Measurements from ENCODE around the gene MYO9B.

Gene MYO9B

DNA sequence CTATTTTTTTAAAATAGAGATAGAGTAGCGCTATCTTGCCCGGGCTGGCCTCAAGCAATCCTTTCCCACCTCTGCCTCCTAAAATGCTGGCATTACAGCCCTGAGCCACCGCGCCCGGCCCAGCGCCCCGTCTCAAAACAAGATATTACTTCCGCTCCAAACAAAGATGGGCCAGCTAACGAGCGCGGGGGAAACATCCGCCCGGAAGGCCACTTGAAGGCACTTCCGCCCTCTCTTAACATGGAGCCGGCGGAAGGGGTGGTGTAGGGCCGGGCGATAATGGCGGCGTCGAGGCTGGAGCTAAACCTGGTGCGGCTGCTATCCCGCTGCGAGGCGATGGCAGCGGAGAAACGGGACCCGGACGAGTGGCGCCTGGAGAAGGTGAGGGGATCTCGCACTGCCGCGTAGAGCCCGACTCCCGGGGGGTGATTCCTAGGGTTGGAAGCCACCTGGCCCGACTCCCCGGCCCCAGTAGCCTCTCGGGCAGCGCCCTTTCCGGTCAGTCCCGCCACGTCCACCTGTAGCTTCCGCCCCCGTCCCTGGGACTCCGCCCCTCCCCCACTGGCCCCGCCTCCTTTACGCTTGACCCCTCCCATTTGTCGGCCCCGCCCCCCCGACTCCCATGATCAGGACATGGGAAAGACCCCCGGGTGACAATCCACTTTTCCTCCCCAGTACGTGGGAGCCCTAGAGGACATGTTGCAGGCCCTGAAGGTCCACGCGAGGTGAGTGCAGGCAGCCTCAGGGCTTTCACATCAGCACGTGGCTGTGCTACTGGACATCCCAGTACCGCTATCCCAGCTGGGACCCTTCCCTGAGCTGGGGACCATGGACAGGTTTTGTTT, 139.8 kb downstream of the MYO9B start, which contains the start of gene USE1:
Gene USE1, plus strand, starts transcription at position 231 of the 845 bp plus-strand sequence. Its CDS starts 49 bp downstream, at position 280.
- peak; percentile 95 for DNase-seq (ENCODE audit: low spot score)

DNA sequence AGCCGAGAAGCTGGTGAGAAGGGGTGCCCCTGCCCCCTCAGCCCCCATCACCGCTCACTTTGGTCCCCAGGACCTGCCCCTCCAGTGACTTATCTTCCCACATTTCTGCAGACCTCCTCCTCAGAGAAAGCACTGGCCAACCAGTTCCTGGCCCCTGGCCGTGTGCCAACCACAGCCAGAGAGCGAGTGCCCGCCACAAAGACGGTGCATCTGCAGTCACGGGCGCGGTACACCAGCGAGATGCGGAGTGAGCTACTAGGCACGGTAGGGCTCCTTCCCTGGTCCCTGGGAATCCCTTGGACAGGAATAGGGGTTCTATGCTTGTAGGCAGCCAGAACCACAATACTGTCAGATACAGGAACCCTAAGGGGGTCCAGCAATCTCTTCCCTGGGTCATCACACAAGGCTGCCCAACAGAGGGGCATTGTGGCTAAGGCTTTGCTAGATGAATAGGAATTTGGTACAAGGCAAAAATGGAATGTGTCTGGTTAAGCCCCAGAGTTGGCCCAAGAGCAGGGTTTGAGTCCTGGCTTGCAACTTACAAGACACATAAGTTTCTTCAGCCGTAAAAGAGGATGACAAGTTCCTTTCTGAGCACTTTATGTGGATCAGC, 140.6 kb downstream of the MYO9B start:
- DNase-seq (ENCODE audit: low spot score) = no peak

DNA sequence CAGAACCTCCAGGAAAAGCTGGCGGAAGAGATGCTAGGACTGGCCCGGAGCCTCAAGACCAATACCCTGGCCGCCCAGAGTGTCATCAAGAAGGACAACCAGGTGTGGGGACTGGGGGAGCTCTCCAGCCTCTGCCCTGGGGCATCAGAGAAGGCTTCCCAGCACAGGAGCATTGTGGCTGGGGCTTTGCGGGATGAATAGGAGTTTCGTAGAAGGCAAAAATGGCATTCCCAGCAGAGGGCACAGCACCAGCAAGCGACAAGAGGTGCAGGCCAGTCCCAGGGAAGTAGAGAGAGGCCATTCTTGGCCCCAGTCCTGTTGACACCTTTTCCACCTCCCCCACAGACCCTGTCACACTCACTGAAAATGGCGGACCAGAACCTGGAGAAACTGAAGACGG, 143.7 kb downstream of the MYO9B start:
- no peak for DNase-seq (ENCODE audit: low spot score)

DNA sequence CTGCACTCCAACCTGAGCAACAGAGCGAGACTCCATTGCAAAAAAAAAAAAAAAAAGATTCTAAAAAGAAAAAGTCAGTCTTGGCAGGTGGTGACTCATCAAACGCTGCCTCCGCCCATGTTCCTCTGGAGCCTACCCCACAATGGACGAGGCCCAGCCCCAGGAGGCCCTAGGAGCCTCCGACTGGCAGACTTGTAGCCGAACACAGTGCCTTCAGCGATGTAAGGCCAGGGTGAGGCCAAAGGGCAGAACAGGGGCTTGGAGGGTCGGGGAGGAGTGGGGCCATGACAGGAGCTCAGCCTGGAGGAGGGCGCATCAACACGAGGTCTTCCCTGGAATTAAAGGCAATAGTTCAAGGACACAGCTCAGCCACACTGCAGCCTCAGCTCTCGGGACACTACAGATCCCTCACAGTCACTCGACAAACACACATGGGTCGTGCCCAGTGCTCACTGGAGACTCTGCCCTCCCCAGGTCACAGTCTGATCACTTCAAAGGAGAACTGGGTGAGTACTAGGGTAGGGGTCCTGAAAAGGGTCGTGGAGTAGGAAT, 144.7 kb downstream of the MYO9B start:
- peak; percentile 53 for DNase-seq (ENCODE audit: low spot score)

DNA sequence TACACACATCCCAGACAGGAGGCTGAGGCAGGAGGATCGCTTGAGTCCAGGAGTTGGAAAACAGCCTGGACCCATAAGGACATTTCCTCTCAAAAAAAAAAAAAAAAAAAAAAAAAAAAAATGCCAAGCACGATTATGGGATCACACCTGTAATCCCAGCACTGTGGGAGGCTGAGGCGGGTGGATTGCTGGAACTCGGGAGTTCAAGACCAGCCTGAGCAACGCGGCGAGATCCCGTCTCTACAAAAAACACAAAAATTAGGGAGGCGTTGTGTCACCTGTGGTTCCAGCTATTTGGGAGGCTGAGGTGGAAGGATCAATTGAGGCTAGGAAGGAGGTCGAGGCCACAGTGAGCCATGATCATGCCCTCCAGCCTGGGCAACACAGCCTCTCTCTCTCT, 149.5 kb downstream of the MYO9B start:
- DNase-seq (ENCODE audit: low spot score) = no peak

DNA sequence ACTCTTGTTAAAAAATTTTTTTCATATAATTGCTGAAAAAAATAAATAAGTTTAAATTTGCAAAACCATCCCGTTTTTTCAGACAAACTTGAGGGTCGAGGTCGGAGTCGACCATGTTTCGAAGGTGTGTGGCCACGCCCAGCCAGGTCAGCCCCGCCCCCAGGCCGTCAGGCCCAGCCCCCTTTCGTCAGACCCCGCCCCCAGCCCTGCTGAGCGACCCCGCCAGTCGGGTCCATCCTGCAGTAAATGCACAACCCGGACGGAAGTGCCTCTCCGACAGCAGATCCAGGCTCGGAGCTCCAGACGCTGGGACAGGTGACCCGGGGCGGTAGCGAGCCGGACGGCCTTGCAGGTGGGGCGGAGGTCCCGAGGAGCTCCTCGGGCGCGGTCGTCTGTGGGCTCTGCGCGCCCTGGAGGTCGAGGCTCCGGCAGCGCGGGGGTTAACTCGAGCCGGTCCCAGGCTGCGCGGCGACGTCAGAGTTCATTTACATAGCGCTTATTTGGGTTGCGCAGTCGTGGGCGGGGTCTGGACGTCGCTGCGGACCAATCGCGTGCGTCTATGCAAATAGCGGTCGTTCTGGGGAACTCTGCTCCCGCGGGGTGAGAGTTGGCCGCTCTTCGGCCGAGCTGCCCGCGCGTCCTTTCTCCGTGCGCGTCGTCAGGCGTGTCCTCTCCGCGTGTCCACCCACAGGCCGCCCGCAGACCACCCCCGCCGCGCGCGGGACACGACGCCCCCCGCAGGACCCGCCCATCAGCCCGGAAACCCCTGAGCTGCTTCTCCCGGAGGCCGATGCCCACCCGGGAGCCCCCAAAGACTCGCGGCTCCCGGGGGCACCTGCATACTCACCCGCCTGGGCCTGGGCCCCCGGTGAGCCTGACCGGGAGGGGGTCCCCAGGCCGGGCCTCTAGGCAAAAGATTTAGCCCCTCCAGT, 150.7 kb downstream of the MYO9B start, which contains the start of gene OCEL1:
Gene OCEL1, plus strand, starts transcription at position 225 of the 932 bp plus-strand sequence. Its CDS starts 22 bp downstream, at position 247.
- DNase-seq (ENCODE audit: low spot score) = peak; percentile 98

DNA sequence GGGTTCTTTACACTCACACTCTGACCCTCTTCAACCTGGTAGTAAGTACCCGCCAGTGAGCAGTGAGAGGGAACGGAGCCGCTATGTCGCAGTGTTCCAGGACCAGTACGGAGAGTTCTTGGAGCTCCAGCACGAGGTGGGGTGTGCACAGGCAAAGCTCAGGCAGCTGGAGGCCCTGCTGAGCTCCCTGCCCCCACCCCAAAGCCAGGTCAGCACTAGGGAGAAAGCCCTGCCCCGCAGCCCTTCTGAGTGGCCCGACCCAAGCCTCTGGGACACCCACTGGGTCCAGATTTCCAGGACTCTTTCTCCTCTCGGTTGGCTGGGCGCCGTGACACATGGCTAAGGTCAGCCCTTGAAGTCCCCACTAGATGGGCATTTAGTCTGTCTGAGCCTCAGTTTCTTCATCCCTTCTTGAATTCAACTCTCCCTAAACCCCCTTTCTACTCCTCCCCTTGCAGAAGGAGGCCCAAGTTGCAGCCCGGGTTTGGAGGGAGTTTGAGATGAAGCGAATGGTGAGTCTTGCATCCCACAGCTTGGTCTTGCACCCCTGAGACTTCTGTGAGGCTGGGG, 152.3 kb downstream of the MYO9B start:
- DNase-seq (ENCODE audit: low spot score) = no peak

DNA sequence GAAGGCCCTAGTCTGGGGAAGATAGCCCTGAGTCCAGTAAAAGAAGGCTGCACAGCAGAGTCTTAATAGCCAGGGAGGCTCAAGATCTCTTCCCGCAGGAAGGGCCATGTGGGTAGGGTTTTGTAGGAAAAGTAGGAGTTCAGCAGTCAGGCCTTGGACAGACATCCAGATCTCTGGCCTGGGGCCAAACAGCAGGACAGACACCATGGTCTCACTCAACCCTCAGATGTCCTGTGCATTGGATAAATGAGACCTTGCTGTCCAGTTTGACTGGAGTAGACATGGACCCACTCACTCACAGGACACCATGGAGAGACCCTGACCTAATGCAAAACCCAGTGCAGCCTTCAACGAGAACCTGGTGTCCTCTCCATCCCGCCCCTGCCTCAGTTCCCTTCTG, 154.3 kb downstream of the MYO9B start:
- DNase-seq (ENCODE audit: low spot score) = no peak

DNA sequence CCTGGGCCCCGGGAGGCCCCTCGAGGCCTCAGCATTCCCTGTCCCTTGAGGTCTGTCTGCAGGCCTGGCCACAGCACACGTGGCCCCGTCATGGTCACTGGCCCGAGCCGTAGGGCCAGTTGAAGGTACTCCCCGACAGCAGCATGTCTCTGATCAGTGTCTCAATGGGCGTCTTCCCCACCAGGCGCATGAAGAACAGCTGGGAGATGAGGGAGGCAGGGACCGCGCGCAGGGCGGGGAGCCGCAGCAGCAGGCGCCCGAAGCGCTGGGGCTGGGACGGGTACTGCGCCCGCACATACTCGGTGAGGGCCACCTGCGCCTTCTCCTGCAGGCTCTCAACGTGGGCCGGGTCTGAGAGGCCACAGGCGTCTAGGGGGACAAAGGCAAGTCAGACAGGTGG, 156.7 kb downstream of the MYO9B start:
- DNase-seq (ENCODE audit: low spot score) = no peak

DNA sequence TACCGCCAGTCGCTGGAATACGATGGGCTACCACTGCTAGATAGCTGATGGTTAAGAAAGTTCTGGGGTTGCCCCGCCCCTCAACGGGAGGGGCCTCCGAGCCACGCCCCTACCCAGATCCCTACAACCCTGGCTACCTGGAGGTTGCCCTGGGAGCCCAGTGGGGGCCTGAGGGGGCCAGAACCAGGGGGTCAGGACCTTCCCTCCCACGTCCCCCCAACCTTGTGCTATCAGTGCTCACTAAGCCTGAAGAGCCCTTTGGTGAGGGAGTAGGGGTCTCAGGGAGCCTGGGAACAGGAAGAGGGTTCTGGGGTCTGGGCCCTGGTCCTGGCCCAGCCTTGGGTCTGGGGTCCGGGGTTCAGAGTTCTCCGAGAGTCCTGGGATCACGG, 159.3 kb downstream of the MYO9B start:
- DNase-seq (ENCODE audit: low spot score) = peak; percentile 73

DNA sequence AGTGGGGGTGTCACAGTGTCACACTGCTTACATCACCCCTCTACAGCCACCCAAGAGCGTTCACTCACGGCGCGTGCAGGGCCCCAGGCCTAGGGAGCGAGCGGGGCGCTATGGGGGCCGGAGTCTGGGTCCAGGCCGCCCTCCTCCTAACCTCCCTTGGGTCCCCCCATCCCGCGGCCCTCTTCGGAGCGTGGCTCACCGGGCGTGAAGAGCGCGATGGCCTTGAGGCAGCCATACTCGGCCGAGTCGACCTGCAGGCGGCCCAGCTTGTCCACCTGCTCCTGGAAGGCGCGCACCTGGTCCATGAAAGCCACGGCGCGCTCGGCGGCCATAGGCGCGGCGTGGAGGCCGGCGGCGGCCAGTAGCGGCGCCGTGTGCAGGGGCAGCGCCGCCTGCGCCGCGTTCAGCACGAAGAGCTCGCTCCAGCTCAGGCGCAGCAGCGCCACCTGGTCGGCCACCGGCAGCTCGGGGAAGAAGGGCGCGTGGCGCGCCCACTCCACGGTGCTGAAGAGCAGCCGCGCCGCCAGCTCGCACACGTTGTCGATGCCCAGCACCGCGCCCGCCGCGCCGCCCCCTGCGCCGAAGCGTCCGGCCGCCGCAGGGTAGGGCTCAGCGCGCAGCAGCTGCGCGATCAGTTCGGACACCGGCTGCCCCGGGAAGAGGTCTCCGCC, 159.9 kb downstream of the MYO9B start:
- DNase-seq (ENCODE audit: low spot score) = peak; percentile 87

DNA sequence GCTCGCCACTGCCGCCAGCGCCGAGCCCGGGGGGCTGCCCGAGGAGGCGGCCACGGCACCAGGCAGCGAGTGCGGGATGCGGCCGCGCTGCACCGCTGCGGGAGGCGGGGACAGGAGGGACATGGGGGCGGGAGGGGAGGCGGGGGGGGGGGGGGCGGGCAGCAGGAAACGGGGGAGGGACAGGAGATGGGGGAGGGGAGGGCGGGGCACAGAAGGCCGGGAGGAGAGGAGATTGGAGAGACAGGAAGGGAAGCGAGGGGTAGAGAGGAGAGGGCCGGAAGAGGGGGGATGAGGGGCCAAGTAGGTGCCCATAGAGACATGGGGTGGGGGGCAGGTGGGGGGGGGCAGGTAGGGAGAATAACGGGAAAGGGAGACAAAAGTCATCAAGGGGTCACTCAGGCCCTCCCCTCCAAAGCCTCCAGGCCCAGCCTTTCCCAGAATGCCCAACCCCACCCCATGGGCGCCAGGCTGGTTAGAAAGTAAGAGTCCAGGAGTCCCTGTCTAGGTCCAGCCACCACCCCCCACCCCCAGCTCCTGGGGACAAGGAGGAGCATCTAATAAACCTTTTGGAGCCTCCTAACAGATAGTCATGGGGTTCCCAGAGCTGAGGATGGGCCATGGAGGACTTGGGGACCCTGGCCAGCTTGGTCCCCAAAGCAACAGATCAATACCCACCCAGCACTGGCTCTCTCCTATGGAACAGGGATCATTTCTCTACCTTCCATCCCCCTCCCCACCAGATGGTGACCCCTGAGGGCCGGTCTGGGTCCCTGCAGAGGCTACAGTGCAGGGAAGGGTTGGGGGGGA, 160.6 kb downstream of the MYO9B start:
- peak; percentile 70 for DNase-seq (ENCODE audit: low spot score)

DNA sequence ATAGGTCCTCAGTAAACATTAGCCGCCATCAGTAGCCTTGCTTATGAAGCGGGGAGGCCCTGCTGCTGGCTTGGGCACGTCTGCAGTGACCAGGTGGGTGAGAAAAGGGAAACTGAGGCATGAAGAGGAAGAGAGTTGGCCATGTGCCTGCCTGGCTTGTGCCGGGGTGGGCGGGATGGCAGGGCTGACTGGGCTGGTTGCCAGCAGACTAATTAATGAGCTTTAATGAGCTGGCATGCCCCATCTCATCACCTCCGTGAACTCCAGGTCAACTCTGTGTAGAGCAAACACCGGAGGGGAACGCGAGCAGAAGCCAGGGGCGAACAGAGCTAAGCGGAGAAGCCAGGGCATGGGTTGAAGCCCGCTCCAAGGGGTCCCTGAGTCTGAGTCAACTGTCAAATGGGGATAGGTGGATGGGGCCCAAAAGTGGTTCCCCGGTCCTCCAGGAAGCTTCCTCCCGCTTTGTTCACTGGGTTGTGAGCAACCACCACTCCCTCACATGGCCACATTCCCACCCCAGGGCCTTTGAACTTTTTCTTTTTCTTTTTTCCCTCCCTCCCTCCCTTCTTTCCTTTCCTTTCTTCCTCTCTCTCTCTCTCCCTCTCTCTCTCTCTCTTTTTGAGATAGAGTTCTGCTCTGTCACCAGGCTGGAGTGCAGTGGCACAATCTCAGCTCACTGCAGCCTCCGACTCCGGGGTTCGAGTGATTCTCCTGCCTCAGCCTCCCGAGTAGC, 161.4 kb downstream of the MYO9B start:
- no peak for DNase-seq (ENCODE audit: low spot score)

DNA sequence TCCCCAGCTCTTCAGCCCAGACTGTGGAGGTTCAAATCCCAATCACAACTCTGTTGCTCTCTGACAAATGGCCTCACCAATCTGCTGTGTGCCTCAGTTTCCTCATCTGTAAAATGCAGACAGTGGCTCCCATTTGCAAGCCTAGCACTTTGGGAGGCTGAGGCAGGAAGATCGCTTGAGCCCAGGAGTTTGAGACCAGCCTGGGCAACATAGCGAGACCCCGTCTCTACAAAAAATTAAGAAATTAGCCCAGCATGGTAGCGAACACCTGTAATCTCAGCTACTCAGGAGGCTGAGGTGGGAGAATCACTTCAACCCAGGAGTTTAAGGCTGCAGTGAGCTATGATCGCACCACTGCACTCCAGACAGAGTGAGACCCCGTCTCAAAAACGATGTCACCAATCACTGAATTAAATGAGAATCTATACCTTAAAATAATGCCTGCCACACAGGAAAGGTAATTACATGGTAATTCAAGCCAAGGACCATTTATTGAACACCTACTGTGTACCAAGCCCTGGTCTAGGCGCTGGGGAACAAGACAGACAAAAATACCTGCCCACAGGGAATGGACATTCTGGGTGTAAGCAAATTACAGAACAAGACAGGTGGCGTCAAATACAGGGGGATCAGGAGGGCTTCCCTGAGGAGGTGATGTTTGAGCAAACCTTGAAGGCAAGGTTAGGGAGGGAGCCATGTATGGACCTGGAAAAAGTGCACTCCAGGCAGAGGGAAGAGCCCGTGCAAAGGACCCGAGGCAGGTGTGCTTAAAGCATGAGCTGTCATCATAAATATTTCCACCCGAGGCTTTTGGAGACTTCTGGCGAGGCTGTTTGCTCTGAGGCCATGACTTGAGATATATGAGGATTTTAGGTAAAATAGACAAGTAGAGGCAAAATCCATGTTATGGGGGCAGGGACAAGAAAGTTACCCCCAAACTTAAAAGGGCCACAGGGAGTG, 162.4 kb downstream of the MYO9B start:
- DNase-seq (ENCODE audit: low spot score) = no peak

DNA sequence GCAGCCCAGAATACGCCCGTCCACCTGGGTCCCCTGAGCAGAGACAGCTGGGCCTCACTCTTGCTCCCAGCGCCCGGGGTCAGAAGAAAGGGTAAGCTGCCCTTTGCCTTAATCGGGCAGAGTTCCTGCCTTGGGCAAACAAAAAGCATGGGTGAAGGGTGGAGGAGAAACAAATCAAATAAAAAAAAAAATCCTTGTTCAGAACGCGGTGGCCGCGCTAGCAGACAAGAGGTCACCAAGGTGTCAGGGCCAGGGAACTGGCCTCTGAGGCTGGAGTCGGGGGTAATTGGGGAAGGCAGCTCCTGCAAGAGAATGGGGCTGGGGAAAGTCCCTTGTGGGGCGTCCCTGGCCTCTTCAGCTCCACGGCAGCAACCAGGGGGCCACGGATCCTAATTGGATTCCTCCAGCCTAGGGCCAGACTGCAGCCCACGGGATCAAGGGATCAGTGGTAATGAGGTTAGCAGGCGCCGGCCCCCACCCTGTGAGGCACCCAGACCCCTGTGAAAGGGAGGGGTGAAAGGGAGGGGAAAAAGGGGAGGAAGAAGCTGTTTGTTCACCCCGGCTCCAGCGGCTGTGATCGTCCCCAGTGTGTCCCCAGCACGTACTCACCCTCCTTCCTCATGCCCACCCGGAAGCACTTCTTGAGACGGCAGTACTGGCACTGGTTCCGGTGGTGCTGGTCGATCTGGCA, 164.6 kb downstream of the MYO9B start:
- DNase-seq (ENCODE audit: low spot score) = no peak

DNA sequence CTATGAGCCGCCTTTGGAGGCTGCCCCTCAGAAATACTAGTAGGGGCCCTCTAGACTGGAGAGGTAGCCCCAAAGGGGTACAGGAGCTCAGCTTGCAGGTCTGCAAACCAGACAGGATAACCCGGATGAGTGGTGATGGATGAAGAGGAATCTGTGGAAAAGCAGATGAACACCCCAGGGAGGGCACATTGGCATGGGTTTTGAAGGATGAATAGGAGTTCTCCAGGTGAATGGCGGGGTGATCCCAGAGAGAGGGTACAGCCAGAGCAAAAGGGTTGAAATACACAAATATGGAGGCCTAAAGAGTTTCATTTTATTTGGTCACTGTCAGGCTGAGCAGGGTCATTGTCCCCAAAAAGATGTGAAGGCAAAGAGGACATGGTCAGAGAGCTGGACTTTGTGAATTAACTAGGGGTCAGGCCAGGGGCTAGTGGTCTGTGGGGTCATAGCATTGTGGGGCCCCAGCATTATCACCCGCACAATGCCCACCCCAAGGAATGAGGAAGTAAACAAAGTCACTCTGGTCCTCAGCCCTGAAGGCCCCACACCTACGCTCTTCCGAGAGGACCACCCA, 165.3 kb downstream of the MYO9B start:
- DNase-seq (ENCODE audit: low spot score) = no peak

Measured in SW480 (cell line).